Measurements from ENCODE around the gene PIGO.

PIGO gene

DNA sequence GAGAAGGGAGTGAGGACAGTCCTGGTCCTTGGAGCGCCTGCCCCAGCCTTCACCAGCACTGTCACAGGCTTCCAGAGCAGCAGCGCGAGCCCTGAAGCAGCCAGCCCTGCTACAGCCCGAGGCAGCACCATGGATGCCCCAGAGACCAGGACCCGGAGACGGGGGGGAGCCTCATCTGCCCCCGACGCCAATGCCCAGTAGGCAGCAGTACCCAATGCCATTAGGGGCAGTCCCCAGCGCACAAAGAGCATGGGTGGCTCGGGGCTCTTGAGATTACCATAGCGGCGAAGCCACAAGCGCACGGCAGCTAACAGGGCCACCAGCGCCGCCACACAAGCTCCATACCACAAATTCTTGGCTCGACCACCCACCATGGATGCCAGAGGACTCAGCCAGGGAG is 4.9 kb downstream of the PIGO start:
- TF ChIP-seq Cebpa-rat (IDR thresholded peaks at IDR 0.05), result no peak

DNA sequence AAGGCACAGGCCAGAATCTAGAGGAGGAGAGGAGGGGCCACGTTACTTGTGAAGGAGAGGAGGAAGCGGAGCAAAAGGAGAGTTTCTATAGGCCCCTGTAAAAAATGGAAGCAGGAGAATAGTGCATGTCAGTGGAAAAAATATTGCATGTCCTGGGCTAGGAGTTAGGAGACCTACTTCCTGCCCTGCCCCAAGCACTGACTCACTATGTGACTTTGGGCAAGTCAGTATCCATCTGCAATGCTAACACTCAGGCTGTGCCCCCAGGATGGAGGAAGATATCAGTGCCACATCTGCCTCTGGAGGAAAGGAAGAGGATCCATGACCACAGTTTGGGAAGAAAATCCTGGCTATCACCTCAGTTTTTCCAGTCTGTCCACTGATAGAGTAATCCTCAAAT is 7.0 kb downstream of the PIGO start:
- Histone ChIP-seq H3K4me2 (no peak overlapping the region), H3K36me3 (peaks cover 89% of the 10 kb centered on the region), H4K20me1 (no peaks in the 10 kb centered on the region), H3K4me1 (peaks cover 2% of the 10 kb centered on the region; the same call in 1 of the 2 replicates), H3K27me3 (no peaks in the 10 kb centered on the region), H3K27ac (no peak overlapping the region), H3K4me3 (no peak overlapping the region), H3K9ac (no peak overlapping the region), H3K9me3 (no peaks in the 10 kb centered on the region)
- TF ChIP-seq Cebpa-rat (IDR thresholded peaks at IDR 0.05), result no peak

More for the DNA sequence above, 4.9 kb downstream of the PIGO start:
- no peak overlapping the region for H3K27ac ChIP-seq
- no peaks in the 10 kb centered on the region for H4K20me1 ChIP-seq
- no peak overlapping the region for H3K4me3 ChIP-seq
- peaks cover 16% of the 10 kb centered on the region for H3K4me1 ChIP-seq
- H3K36me3 ChIP-seq, result peaks cover 85% of the 10 kb centered on the region
- no peaks in the 10 kb centered on the region for H3K27me3 ChIP-seq
- H3K9ac ChIP-seq, result no peak overlapping the region
- no peak overlapping the region for H3K4me2 ChIP-seq
- no peaks in the 10 kb centered on the region for H3K9me3 ChIP-seq

- Histone ChIP-seq H3K4me2 (no peak overlapping the region), H3K9ac (no peak overlapping the region), H3K36me3 (peaks cover 45% of the 10 kb centered on the region), H3K9me3 (no peaks in the 10 kb centered on the region), H3K27ac (no peak overlapping the region), H3K4me1 (peaks cover 7% of the 10 kb centered on the region; the same call in 1 of the 2 replicates), H4K20me1 (no peaks in the 10 kb centered on the region), H3K4me3 (no peak overlapping the region), H3K27me3 (no peaks in the 10 kb centered on the region)
- no peak for TF ChIP-seq Cebpa-rat (IDR thresholded peaks at IDR 0.05)
Observed at GRCh38 chr9:35085078-35085477, 11.3 kb downstream of the PIGO start.

DNA sequence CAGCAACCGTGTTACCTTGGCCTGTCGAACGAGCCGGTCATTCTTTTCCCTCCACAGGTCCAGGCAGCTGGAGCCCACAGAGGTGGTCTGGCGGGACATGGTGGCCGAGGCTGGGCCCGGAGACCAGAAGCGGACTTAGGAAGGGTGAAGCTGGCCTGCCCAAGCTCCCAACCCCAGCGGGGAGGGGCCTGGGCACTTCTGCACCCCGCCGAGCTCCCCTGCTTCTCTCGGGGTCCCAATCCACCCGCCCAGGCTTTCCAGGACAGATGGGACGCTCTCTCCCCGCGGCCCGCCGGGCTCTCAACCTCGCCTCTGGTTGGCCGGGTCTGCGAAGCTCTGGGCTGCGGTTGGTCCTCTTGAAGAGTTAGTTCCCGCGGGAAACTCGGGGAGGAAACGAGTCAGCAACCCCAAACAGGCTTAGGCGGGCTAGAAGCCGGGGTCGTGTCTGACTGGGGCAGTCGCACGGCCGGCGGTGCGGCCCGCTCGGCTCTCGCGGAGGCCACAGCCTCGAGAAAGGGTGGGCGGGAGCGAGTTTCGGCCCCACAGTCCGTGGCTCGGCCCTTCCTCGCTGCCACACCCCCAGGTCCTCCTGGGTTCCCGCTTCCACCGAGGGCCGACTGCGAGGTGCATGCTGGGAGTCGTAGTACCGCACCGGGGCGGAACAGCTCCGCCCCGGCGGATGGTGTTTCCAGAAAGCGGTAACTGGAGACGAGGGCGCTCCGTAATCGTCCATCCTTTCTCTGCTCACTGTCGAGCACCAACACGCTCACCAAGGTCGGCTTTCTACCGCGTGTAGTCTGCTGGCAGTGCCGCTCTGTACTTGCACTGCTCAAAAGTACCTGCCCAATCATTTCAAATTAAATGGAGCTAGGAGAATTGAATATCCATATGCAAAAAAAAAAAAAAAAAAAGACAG is 16.7 kb downstream of the PIGO start, which contains the start of gene FANCG:
TSS of gene FANCG (minus strand) at position 517 of the 916 bp plus-strand sequence. CDS start at position 99, 418 bp downstream.
- no peak for TF ChIP-seq Cebpa-rat (IDR thresholded peaks at IDR 0.05)
- Histone ChIP-seq H3K4me1 (peaks cover 26% of the 10 kb centered on the region), H3K4me3 (peak within 1 kb of the TSS; percentile 82), H3K36me3 (peaks cover 30% of the 10 kb centered on the region), H3K4me2 (peak within 1 kb of the TSS; percentile 94), H3K9me3 (no peaks in the 10 kb centered on the region), H3K27me3 (no peaks in the 10 kb centered on the region), H3K9ac (peak within 1 kb of the TSS; percentile 85), H3K27ac (peak within 1 kb of the TSS; percentile 86), H4K20me1 (0 out of 2 replicates have a peak, but pooled peaks cover 11% of the 10 kb centered on the region)

GRCh38 chr9:35079041-35079425 is 17.4 kb downstream of the PIGO start:
- Histone ChIP-seq H3K9ac (peak overlapping the region; percentile 85), H3K4me3 (peak overlapping the region; percentile 82), H4K20me1 (0 out of 2 replicates have a peak, but pooled peaks cover 11% of the 10 kb centered on the region), H3K4me2 (peak overlapping the region; percentile 94), H3K27me3 (no peaks in the 10 kb centered on the region), H3K36me3 (peaks cover 37% of the 10 kb centered on the region), H3K9me3 (no peaks in the 10 kb centered on the region), H3K27ac (peak overlapping the region; percentile 86), H3K4me1 (peaks cover 26% of the 10 kb centered on the region)
- TF ChIP-seq Cebpa-rat (IDR thresholded peaks at IDR 0.05), result no peak

GRCh38 chr9:35078066-35078465 is 18.3 kb downstream of the PIGO start:
- no peak overlapping the region for H3K27ac ChIP-seq

DNA sequence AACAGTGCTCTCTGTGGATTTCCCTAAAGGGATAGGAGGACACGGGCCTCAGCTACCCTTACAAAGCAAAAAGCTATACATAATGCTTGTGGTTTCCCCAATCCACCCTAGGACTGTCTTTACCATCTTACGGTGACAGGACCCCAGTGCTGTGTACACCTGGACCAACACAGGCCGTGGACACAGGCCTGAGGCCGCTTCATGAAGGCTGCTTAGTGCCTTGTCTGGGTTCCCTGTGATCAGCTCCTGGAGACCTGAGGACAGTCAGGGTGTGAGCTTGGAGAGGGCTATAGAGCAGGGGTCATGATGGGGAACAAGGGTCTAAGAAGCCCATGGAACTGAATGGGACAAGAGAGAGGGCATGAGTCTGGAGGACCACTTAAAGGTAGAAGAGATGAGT is 19.5 kb downstream of the PIGO start:
- no peaks in the 10 kb centered on the region for H3K9me3 ChIP-seq
- peaks cover 16% of the 10 kb centered on the region for H4K20me1 ChIP-seq
- no peak overlapping the region for H3K4me3 ChIP-seq
- H3K27ac ChIP-seq, result no peak overlapping the region
- H3K36me3 ChIP-seq, result peaks cover 44% of the 10 kb centered on the region
- no peak overlapping the region for H3K9ac ChIP-seq
- TF ChIP-seq Cebpa-rat (IDR thresholded peaks at IDR 0.05), result no peak
- no peaks in the 10 kb centered on the region for H3K27me3 ChIP-seq
- H3K4me2 ChIP-seq, result no peak overlapping the region
- peaks cover 32% of the 10 kb centered on the region for H3K4me1 ChIP-seq

More at GRCh38 chr9:35078066-35078465, 18.3 kb downstream of the PIGO start:
- H3K4me2 ChIP-seq, result peak overlapping the region; percentile 94
- H3K36me3 ChIP-seq, result peaks cover 44% of the 10 kb centered on the region
- TF ChIP-seq Cebpa-rat (IDR thresholded peaks at IDR 0.05), result no peak
- 0 out of 2 replicates have a peak, but pooled peaks cover 11% of the 10 kb centered on the region for H4K20me1 ChIP-seq
- peaks cover 29% of the 10 kb centered on the region for H3K4me1 ChIP-seq
- H3K4me3 ChIP-seq, result peak overlapping the region; percentile 82
- peak overlapping the region; percentile 85 for H3K9ac ChIP-seq
- H3K27me3 ChIP-seq, result no peaks in the 10 kb centered on the region
- no peaks in the 10 kb centered on the region for H3K9me3 ChIP-seq

DNA sequence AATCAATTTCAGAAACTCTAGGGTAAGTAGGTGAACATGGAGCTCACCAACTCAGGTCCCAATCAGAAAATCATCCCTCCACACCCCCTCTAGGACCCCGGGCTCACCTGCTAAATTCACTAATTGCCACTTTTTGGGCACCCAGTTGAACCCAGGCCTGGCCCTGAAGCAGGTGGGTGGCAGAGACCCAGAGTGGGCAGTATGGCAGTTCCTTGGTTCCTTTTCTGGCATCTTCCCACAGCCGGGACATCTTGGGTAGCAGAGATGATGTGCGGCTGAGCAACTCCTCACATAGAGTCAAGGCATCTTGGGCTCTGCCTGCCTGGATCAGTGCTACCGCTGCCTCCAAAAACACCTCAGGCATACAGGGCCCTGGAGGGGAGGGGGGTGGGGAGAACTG is 21.0 kb downstream of the PIGO start:
- peaks cover 46% of the 10 kb centered on the region for H3K36me3 ChIP-seq
- no peak overlapping the region for H3K9ac ChIP-seq
- no peaks in the 10 kb centered on the region for H3K27me3 ChIP-seq
- no peak for TF ChIP-seq Cebpa-rat (IDR thresholded peaks at IDR 0.05)
- no peaks in the 10 kb centered on the region for H3K9me3 ChIP-seq
- peaks cover 34% of the 10 kb centered on the region for H3K4me1 ChIP-seq
- H3K4me3 ChIP-seq, result no peak overlapping the region
- H3K27ac ChIP-seq, result no peak overlapping the region
- no peak overlapping the region for H3K4me2 ChIP-seq
- H4K20me1 ChIP-seq, result peaks cover 31% of the 10 kb centered on the region

DNA sequence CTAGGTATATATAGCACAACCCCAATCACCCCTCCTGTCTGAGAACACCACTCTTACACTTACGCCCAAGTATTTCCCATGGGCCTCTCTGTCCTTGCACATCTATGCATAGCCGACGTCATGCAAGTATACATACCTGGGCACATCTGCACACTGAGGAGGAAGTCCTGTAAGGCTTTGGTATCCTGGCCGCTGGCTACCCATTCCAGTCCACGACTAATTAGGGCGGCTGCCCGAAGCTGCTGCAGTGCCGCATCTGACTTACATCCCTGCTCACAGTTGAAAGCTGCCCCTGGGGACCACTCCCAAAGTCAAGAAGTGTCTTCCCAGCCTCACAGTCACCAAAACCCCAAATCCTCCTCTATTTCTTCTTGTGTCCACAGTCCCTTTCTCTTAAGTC is 21.6 kb downstream of the PIGO start:
- Histone ChIP-seq H3K27ac (no peak overlapping the region), H3K9me3 (no peaks in the 10 kb centered on the region), H3K4me2 (no peak overlapping the region), H3K27me3 (no peaks in the 10 kb centered on the region), H3K4me3 (no peak overlapping the region), H3K36me3 (peaks cover 52% of the 10 kb centered on the region), H3K9ac (no peak overlapping the region), H3K4me1 (peaks cover 38% of the 10 kb centered on the region), H4K20me1 (peaks cover 37% of the 10 kb centered on the region)
- TF ChIP-seq Cebpa-rat (IDR thresholded peaks at IDR 0.05), result no peak

DNA sequence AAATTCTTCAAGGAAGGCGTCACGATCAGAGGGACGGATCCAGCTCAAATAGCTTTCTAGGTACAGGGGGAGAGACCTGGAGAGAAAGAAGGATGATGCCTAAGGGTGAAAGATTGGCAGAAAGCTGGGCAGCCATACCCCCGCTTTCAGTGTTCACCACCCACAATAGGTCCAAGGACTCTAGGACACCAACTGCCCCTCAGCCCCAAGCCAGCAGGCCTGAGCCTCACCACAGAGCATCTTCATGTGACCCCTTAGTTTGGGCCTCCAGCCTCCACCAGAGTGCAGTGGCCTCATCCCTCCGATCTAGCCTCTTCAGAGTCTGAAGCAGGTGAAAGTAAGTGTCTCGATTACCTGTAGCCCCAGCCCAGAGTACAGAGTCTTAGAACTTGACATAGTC is 22.2 kb downstream of the PIGO start:
- peaks cover 57% of the 10 kb centered on the region for H3K36me3 ChIP-seq
- H3K4me1 ChIP-seq, result peaks cover 44% of the 10 kb centered on the region
- no peaks in the 10 kb centered on the region for H3K27me3 ChIP-seq
- no peak for TF ChIP-seq Cebpa-rat (IDR thresholded peaks at IDR 0.05)
- H3K4me3 ChIP-seq, result no peak overlapping the region
- no peak overlapping the region for H3K27ac ChIP-seq
- H4K20me1 ChIP-seq, result peaks cover 43% of the 10 kb centered on the region
- no peaks in the 10 kb centered on the region for H3K9me3 ChIP-seq
- H3K4me2 ChIP-seq, result no peak overlapping the region
- H3K9ac ChIP-seq, result no peak overlapping the region
